GM21515 (cell line): ENCODE data around the gene DUOX1.
A peak's percentile ranks its signal among the peaks of the same experiment; 100 is the strongest.

Source experiments
- ATAC-seq: cut with Tn5 transposase; IDR thresholded peaks from one replicate; pipeline ENCODE4 v1.9.1; 2021; ENCODE audit not compliant: unreplicated experiment

DUOX1 gene

GRCh38 chr15:45105586-45105985, 24.2 kb upstream of the DUOX1 start:
- ATAC-seq = no peak

- no peak for ATAC-seq
These were observed 23.6 kb upstream of the DUOX1 start for GRCh38 chr15:45106002-45106790.

- ATAC-seq = no peak
These were observed 21.7 kb upstream of the DUOX1 start for GRCh38 chr15:45107941-45108630.

GRCh38 chr15:45110256-45110820, 19.5 kb upstream of the DUOX1 start:
- no peak for ATAC-seq

- no peak for ATAC-seq
These were observed 18.2 kb upstream of the DUOX1 start for GRCh38 chr15:45111390-45112142.

- ATAC-seq = no peak
These were observed 17.6 kb upstream of the DUOX1 start for GRCh38 chr15:45112143-45112590.

GRCh38 chr15:45112591-45113379, 17.0 kb upstream of the DUOX1 start:
- no peak for ATAC-seq

GRCh38 chr15:45113380-45113990, 16.3 kb upstream of the DUOX1 start:
- no peak for ATAC-seq

GRCh38 chr15:45114076-45114750, 15.6 kb upstream of the DUOX1 start, which contains the start of the genes DUOX2 and DUOXA2:
Gene DUOX2 (minus strand): TSS chr15:45114172. CDS start chr15:45113411, 761 bp downstream.
Gene DUOXA2 (plus strand): TSS chr15:45114326. CDS start chr15:45114606, 280 bp downstream.
- ATAC-seq = no peak

- ATAC-seq = no peak
These were observed 15.1 kb upstream of the DUOX1 start for GRCh38 chr15:45114751-45115085.

GRCh38 chr15:45115312-45115820, 14.4 kb upstream of the DUOX1 start:
- ATAC-seq = no peak

GRCh38 chr15:45116006-45116481, 13.8 kb upstream of the DUOX1 start:
- no peak for ATAC-seq

GRCh38 chr15:45116482-45117307, 13.1 kb upstream of the DUOX1 start:
- no peak for ATAC-seq

GRCh38 chr15:45117308-45118130, 12.3 kb upstream of the DUOX1 start:
- ATAC-seq = no peak

- ATAC-seq = peak; percentile 95
These were observed 11.6 kb upstream of the DUOX1 start for GRCh38 chr15:45118131-45118588.

GRCh38 chr15:45118996-45119395, 10.8 kb upstream of the DUOX1 start:
- ATAC-seq = no peak
